Activated B cell treated with CpG ODN at 0.5 μM for 24 hours (primary cell): ENCODE measurements around the gene STAT4. TPM values are rescaled to one million over a fixed set of nuclear protein-coding genes. Genes with fewer than 3 reads are reported as not detected.

Experiments
- ATAC-seq: fragments of 200-7000 bp; cut with Tn5 transposase; one replicate; pipeline ENCODE4 v1.10.0; 2021; ENCODE audit warnings: low read depth, mild to moderate bottlenecking, moderate library complexity
- CTCF ChIA-PET: fragments of 350-600 bp; sonication (Branson Sonifier 250); formaldehyde crosslinking; loops from one replicate; lab custom pipeline; 2021; ENCODE audit warnings: antibody characterized with exemption; lab: Charles Lee
- POLR2A ChIA-PET: fragments of 350-600 bp; sonication (Branson Sonifier 250); formaldehyde crosslinking; loops from one replicate; lab custom pipeline; 2021; ENCODE audit warnings: antibody characterized with exemption; lab: Charles Lee
- DNase-seq: peaks from one replicate; pipeline ENCODE4 v3.0.0; 2022
- H3K27ac Mint-ChIP-seq: one replicate; pipeline ENCODE4 v1.8.0; 2020; ENCODE audit warnings: mixed read lengths
- H3K27me3 Mint-ChIP-seq: one replicate; pipeline ENCODE4 v1.8.0; 2021; ENCODE audit warnings: mixed read lengths
- H3K36me3 Mint-ChIP-seq: one replicate; pipeline ENCODE4 v1.8.0; 2021; ENCODE audit warnings: low read depth, mixed read lengths
- H3K4me1 Mint-ChIP-seq: one replicate; pipeline ENCODE4 v1.8.0; 2021; ENCODE audit warnings: mixed read lengths
- H3K4me3 Mint-ChIP-seq: one replicate; pipeline ENCODE4 v1.8.0; 2020; ENCODE audit warnings: mild to moderate bottlenecking, mixed read lengths
- H3K9me3 Mint-ChIP-seq: one replicate; pipeline ENCODE4 v1.8.0; 2020; ENCODE audit warnings: mixed read lengths
- intact Hi-C: fragments of 100-400 bp; cut with micrococcal nuclease; formaldehyde crosslinking; loops from one replicate; pipeline ENCODE4 v1.15.1; 2024
- total RNA-seq: library from RNA; stranded (reverse); gene quantifications from 2 replicates; pipeline ENCODE4 v1.2.3, GENCODE V29; 2022
- TF ChIP-seq, protein P1 (sequence below): fragments of 200-600 bp; IDR thresholded peaks from one replicate; pipeline ENCODE4 v1.8.0; 2022; ENCODE audit warnings: antibody characterized with exemption, mild to moderate bottlenecking

The STAT4 gene
- total RNA-seq, 1 donor from 2014 or later: 16.5 TPM

DNA sequence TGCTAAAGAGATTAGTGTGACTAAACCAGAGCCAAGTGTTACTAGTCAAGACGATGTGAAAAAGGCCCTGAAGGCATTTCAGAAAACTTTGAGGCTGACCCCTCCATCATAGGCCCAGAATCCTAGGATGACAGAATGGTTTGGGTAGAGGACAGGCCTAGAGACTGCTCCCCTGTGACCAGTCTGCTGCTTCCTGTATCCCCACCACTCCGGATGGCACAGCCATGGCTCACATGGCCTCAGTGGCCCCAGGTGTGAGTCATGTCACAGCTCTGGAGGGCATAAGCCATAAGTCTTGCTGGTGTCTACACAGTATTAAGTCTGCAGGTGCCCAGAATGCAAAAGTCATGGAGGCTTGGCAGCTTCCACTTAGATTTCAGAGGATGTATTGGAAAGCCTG lies 124.4 kb downstream of the STAT4 start:
- Mint-ChIP-seq H3K27me3 (no peaks in the 10 kb centered on the region), H3K4me1 (peaks cover 6% of the 10 kb centered on the region), H3K36me3 (no peaks in the 10 kb centered on the region), H3K27ac (no peak overlapping the region), H3K4me3 (no peak overlapping the region), H3K9me3 (no peaks in the 10 kb centered on the region)
- CTCF ChIA-PET: no interaction called here
- POLR2A ChIA-PET: no interaction called here
- TF ChIP-seq, protein P1, sequence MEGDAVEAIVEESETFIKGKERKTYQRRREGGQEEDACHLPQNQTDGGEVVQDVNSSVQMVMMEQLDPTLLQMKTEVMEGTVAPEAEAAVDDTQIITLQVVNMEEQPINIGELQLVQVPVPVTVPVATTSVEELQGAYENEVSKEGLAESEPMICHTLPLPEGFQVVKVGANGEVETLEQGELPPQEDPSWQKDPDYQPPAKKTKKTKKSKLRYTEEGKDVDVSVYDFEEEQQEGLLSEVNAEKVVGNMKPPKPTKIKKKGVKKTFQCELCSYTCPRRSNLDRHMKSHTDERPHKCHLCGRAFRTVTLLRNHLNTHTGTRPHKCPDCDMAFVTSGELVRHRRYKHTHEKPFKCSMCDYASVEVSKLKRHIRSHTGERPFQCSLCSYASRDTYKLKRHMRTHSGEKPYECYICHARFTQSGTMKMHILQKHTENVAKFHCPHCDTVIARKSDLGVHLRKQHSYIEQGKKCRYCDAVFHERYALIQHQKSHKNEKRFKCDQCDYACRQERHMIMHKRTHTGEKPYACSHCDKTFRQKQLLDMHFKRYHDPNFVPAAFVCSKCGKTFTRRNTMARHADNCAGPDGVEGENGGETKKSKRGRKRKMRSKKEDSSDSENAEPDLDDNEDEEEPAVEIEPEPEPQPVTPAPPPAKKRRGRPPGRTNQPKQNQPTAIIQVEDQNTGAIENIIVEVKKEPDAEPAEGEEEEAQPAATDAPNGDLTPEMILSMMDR: no peak
- intact Hi-C loops: no loop called here
- ATAC-seq (no peak), DNase-seq (no peak)

DNA sequence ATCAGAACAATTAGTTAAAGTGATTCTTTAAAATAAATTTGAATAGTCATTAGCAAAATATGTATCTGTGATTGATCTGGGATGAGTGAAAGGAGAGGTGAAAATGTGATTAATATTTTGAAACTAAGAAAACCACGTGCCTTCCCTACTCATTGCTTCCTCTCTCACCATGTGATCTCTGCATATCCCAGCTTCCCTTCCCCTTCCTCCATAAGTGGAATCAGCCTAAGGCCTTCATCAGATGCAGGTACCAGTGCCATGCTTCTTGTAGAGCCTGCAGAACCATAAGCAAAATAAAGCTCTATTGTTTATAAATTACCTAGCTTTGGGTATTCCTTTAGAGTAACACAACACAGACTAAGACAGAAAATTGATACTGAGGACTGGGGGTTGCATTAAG lies 125.7 kb downstream of the STAT4 start:
- Mint-ChIP-seq H3K4me3 (no peak overlapping the region), H3K4me1 (no peaks in the 10 kb centered on the region), H3K9me3 (no peaks in the 10 kb centered on the region), H3K36me3 (no peaks in the 10 kb centered on the region), H3K27me3 (no peaks in the 10 kb centered on the region), H3K27ac (no peak overlapping the region)
- intact Hi-C loops: no loop called here
- ChIA-PET POLR2A (no interaction called here), CTCF (no interaction called here)
- DNase-seq: no peak
- no peak for ATAC-seq
- TF ChIP-seq, protein P1: no peak

DNA sequence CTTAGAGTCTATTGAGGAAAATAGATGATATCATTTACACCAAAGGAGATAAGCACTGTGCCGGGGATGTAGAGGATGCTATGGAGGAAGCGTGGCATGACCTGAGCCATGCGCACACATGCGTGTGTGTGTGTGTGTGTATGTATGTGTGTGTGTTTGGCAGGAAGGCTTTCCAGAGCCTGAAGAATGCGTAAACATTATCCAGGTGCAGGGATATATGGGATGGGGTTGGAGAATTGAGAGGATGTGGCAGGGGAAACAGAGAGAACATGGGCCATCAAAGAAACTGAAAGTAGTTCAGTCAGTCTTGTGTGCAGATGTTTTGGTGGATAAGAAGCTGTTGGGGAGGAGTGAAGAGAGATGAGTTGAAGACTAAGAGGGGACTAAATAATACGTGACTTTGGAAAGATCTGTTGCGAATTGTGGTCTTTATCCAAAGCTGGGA lies 127.5 kb downstream of the STAT4 start:
- POLR2A ChIA-PET: interaction anchor here (0.7 to 2.1 kb wide), 2 partner anchors 9 to 629 kb away, joined by 4 to 8 read pairs; partner anchors contain the start of gene STAT1
- Mint-ChIP-seq H3K36me3 (no peaks in the 10 kb centered on the region), H3K27me3 (no peaks in the 10 kb centered on the region), H3K4me1 (peaks cover 5% of the 10 kb centered on the region), H3K4me3 (no peak overlapping the region), H3K27ac (no peak overlapping the region), H3K9me3 (no peaks in the 10 kb centered on the region)
- intact Hi-C loops: loop anchor here (5.0 kb wide), 1 partner anchor 1361 kb away; the partner anchor contains the start of gene ASNSD1
- ATAC-seq (no peak), DNase-seq (no peak)
- CTCF ChIA-PET: no interaction called here
- TF ChIP-seq, protein P1: no peak

DNA sequence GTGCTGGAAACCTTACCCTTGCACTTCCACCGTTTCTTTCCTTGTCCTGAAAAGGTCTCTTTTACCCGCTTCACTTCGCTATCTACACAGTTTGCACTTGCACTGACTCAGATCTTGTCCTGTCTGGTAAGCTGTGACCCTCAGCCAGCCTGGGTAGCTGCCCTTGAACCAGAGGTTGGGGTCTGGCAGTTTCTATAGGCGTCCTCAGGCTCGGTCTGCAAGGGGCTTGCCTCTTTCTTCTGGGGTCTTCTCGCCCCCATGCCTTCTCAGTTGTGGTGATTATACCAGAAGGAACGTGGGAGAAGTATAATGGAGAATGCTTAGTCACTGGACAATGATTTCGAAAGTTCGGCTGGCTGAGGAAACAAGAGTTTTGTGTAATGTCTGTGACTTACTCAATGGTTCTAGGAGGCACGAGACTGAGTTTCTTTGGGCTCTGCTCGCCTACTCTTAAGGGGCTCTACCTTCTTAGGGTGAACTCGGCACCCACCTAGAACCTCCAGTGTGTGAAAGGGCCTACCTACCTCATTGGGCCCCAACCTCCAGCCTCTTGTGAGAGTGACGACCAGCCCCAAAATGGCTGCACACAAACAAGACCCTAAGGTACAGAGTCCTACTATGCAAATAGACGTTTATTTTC lies 129.9 kb downstream of the STAT4 start:
- TF ChIP-seq, protein P1: no peak
- H3K9me3 Mint-ChIP-seq: no peaks in the 10 kb centered on the region
- ATAC-seq (peak; percentile 32), DNase-seq (no peak)
- H3K36me3 Mint-ChIP-seq: no peaks in the 10 kb centered on the region
- H3K27ac Mint-ChIP-seq: no peak overlapping the region
- H3K4me3 Mint-ChIP-seq: no peak overlapping the region
- ChIA-PET POLR2A (interaction anchor here (0.6 to 3.1 kb wide), 8 partner anchors 10 to 657 kb away, joined by 3 to 31 read pairs (median 6); partner anchors contain the start of genes GLS, NABP1 and STAT4), CTCF (interaction anchor here (1.3 to 1.6 kb wide), 2 partner anchors 134 to 170 kb away, joined by 4 to 5 read pairs; no protein-coding TSS in a partner anchor)
- intact Hi-C loops: loop anchor here (1.0 to 5.0 kb wide), 8 partner anchors 9 to 1580 kb away; partner anchors contain the start of genes ASNSD1, GLS, MFSD6 and NABP1
- H3K4me1 Mint-ChIP-seq: peaks cover 10% of the 10 kb centered on the region
- no peaks in the 10 kb centered on the region for H3K27me3 Mint-ChIP-seq

DNA sequence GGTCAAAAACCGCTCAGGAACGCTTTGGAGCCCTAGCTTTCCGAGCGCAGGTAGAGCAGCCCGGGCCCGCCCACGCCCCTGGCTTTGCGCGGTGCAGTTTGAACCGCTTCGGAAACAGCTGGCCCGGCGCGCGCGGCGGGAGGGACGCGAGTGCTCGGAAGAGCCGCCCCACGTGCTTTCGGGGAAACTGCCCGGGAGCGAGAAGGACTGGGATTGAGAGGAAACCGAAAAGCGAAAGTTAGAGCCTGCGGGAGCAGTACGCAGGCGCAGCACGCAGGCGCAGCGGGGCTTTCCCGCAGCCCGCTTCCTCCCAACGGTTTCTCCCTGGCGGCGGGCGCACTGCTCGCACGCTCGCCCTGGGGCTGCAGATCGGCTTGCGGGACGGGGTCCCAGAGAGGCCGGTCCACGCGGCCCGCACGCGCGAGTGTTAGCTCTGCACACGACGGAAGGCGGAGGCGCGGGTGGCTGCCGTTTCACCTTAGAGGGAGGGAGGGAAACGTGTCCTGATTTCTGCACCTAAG lies 130.5 kb downstream of the STAT4 start:
- Mint-ChIP-seq H3K27me3 (no peaks in the 10 kb centered on the region), H3K9me3 (no peaks in the 10 kb centered on the region), H3K4me3 (no peak overlapping the region), H3K4me1 (peaks cover 10% of the 10 kb centered on the region), H3K36me3 (no peaks in the 10 kb centered on the region), H3K27ac (no peak overlapping the region)
- ATAC-seq (peak; percentile 83), DNase-seq (peak; percentile 97)
- intact Hi-C loops: loop anchor here (1.0 to 5.0 kb wide), 8 partner anchors 8 to 1579 kb away; partner anchors contain the start of genes ASNSD1, GLS, MFSD6 and NABP1
- ChIA-PET CTCF (interaction anchor here (1.3 to 1.6 kb wide), 3 partner anchors 31 to 170 kb away, joined by 3 to 5 read pairs (median 4); no protein-coding TSS in a partner anchor), POLR2A (interaction anchor here (0.7 to 3.1 kb wide), 9 partner anchors 9 to 658 kb away, joined by 3 to 31 read pairs (median 4); partner anchors contain the start of genes GLS, NABP1 and STAT4)
- TF ChIP-seq, protein P1: no peak
